GM19099 (cell line): ENCODE measurements around the gene GATA2.

Experiments
- POLR2A ChIP-seq: IDR thresholded peaks from 3 replicates; pipeline ENCODE4 v1.6.1; 2011; ENCODE audit warnings: low read depth; ENCODE audit not compliant: insufficient read length; ENCODE audit errors: extremely low read depth

GATA2 gene

DNA sequence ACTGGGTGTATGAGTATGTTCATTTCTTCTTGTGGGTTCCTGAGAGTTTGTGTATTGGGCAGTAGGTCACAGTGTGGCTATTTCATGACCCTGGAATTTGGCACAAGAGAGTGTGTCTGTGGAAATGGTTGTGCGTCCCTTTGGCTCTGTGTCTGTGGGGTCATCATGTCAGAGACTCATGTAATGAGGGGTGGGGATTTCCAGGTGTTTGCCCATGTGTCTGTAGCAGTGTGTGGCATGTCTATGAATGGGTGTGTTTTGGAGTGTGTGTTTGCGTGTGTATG, 1.3 kb upstream of the GATA2 start:
- TF ChIP-seq POLR2A, result no peak

DNA sequence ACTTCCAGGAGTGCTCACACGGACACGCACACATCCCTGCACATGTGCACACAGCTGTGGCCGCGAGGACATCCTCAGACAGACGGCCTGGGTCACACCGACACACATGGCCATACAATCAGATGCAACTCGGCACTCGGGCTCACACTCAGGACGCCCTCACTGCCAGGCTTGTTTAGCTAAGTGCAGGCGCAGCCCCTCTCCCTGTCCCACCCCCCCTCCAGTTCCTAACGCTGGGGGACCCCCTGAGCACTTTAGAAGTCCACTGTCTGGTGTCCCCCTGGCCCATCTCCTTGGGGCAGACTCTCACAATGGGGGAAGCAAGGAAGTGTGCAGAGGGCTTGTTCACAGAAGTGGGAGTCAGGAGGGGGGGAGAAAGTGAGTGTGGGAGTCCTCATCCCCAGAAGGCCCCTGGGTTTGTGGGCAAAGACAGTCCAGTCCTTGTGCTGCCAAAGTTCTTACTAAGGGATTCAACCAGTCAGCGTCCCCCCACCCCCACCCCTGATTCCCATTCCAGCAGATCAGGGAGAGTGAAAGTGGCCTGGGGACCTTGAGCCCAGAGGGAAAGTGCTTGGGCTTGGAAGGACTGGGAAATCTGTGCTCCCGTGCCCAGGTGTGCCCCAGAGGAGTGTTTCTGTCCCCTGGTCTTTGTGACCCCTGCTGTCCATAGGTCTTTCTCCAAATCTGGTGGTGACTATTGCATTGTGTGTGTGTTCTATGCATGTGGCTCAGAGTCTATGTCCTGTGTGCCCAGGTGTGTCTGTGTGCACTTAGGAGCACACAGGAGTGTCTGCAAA, 767 bp upstream of the GATA2 start:
- TF ChIP-seq POLR2A, result no peak

DNA sequence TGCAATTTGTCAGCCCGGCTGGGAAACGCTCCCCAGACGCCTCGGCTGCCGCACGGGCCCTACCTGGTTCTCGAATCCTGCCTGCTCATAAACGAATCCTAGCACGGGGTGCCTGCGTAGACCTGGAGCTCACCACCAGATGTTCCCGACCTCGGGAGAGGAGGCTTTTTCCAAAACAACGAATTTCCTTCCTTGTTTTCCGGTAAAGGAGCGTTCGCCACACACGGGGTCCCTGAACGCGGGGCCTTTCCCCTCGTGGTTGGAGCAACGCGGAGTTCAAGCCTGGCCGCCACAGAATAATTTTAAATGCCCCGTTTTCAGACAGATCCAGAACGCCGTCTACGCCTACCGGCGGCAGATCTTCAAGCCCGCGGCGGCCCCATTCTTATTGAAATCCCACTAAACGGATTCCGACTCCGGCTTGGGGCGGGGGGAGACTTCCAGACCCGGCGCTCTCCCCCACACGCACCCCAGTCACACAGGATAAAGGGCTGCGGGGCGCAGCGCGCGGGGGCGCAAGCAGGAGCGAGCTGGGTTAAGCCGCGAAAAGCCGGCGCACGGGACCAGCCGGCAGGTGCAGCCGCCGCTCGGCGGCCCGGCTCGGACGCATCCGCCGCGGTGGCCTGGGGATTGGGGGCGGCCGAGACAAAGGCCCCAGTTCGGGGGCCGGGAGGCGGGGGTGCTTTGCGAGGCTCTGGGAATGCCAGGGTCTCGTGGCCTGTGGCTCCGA, 895 bp downstream of the GATA2 start:
- TF ChIP-seq POLR2A, result no peak

- TF ChIP-seq POLR2A, result no peak
Measured at GRCh38 chr3:128491691-128491940, 1.4 kb downstream of the GATA2 start.

DNA sequence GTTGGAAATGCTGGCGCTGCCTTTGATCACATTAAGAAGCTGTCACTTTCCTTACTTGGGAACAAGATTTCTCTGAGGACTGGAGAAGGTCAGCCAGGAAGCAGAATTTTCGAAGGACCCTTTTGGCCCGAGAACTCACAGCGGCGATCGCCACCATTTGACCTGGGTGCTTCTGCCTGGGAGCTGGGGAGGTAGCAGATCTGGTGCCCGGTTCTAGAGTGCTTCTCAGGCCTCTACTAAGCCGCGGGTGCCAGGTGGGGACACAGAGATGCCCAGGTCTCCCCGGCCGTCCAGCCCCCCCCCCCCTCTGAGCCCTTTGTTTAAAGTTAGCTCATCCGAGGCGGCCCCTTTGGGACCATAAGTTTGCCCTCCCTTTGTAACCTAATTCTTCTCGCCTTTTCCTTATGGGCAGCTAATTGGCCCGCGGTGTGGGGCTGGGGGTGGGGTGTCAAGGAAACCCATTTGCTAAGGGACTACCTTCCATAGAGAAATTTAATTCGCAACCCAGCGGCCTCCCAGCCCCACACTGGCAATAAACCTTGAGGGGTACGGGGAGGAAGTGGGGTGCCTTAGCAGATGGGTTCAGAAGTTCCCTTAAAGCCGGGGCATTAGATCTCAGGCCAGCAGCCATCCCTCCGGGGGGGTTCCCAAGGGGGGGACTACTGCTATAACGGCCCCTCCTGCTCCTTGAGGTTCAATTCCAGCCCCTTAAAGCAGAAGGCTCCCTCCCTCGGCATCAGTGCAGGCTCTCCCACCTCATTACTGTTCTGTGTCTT, 1.9 kb downstream of the GATA2 start:
- TF ChIP-seq POLR2A, result no peak

GRCh38 chr3:128490650-128490914, 2.4 kb downstream of the GATA2 start:
- no peak for TF ChIP-seq POLR2A

DNA sequence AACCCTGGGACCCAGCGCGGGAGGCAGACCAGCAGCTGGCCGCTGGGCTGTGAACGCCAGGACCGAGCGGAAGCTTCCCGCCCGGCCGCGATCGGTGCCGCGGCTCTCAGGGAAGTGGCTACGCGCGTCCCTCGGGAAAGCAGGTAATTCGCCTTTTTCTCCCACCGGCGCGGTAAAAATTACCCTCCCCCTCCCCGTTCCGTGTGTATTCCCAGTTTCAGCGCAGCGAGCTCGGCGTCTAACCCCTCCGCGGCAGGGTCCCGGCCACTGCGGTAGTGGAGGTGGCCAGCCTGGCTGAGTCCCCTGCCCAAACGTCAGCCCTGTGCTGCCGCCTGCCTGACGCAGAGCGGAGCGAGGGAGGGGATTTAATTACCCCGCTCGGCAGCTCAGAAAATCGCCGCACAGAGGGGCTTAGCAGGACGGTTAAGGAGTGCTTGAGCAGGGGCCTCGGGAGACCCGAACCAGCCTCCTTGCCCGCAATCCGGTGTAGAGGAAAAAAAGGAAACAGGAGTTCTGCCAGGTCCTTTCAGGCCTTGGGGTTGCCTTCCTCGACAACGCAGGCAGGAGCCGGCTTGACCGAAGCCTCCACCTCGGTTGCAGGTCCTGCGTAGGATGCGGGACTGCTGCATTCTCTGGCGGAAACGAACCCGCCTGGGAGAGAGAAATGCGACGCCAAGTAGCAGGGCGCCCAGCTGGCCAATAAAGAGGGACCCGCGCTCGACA, 2.9 kb downstream of the GATA2 start:
- no peak for TF ChIP-seq POLR2A

DNA sequence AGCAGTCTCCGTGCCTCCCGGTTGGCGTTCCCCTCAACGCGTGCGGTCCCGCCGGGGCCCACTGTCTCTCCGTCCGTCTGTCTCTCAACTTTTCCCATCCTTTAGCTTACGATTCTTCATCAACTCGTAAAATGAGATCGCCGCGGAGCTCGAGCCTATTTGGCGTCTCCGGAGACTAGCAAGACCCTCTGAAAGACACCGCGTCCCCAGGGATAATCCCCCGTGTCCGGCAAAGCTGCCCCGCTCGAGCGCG, 3.4 kb downstream of the GATA2 start:
- no peak for TF ChIP-seq POLR2A

GRCh38 chr3:128488991-128489673, 3.9 kb downstream of the GATA2 start:
- no peak for TF ChIP-seq POLR2A

GRCh38 chr3:128488636-128488990, 4.4 kb downstream of the GATA2 start:
- TF ChIP-seq POLR2A, result no peak

GRCh38 chr3:128487813-128488635, 5.0 kb downstream of the GATA2 start:
- TF ChIP-seq POLR2A, result no peak

- TF ChIP-seq POLR2A, result no peak
Measured at GRCh38 chr3:128487538-128487812, 5.5 kb downstream of the GATA2 start.

- TF ChIP-seq POLR2A, result no peak
Measured at GRCh38 chr3:128486681-128487537, 6.1 kb downstream of the GATA2 start.

DNA sequence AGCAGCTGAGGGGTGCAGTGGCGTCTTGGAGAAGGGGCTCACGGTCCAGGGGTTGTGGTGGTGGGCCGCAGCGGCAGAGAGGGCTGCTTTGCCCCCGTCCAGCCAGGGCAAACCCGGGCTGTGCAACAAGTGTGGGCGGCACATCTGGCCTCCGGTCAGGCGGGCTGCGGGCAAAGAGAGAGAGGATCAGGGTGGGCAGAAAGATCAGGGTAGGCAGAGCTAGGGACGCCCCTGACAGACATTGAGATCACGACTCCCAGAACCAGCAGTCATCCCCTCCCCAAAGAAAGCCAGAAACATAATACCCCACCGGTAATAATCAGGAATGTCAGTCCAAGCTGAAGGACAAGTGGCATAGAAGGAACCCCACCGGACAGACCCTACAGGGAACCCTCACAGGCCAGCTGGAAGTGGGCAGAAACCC, 6.8 kb downstream of the GATA2 start:
- TF ChIP-seq POLR2A, result no peak

GRCh38 chr3:128485282-128486204, 7.5 kb downstream of the GATA2 start:
- no peak for TF ChIP-seq POLR2A
